ENCODE measurements around the gene FRMD4A.
"Not testable (repeated sequence)": the region's sequence is repeated elsewhere in the genome, so short reads cannot be mapped to it uniquely, and the experiment has no call there.

The FRMD4A gene

DNA sequence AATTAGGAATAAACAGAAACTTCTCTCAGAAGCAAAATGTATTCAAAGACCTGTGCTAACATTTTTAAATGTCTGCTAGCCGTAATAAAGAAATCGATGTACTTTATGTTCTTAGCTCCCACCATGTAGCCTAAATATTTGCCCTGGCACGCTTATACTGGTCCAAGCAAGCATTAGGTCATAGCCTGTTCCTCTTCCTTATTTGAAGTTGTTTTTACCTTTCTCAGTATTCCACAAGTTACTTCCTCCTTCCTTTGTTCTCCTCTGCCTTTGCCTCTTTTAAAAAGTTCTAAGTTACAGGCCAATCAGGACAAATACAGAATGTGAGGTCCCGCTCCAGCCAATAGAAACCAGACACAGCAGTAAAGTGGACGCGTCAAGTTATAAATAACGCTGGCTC is 288.7 kb downstream of the FRMD4A start:
- DNase-seq = not testable (repeated sequence)

DNA sequence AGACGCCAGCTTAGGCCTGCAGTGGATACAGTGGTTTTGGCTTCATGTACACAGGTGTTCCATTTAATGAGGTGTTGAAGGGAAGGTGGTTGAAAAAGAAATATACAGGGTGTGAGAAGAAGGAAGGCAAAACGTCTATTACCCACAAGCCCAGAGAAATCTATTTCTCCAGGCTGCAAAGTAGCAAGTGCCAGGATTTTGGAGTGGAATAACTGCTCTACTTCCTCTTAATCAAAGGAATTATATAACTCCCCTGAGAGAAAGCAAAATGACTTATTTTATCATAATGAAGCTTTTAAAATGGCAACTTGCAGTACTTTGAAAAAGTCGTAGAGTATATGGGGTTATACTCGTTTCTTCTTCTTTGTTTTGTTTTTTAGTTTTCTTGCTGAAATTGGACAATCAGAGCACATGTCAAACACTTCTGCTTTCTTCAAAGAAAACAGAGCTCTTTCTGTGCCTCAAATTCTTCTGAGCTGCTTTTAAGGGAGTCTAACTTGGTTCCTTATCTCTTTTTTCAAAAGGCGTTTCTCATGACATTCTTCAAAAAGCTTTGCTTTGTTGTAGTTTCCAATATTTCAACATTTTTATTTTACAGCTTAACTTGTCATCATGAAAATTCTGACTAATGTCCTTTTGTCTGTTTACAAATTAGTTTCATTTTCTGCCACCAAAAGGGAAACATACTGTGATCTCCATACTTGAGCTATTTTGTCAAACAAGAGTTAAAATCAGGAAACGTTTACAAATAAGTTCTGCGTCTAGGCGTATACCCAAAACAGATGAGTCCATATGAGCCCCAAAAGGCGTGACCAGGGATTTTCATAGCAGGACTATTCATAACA is 289.7 kb downstream of the FRMD4A start:
- DNase-seq = no peak

DNA sequence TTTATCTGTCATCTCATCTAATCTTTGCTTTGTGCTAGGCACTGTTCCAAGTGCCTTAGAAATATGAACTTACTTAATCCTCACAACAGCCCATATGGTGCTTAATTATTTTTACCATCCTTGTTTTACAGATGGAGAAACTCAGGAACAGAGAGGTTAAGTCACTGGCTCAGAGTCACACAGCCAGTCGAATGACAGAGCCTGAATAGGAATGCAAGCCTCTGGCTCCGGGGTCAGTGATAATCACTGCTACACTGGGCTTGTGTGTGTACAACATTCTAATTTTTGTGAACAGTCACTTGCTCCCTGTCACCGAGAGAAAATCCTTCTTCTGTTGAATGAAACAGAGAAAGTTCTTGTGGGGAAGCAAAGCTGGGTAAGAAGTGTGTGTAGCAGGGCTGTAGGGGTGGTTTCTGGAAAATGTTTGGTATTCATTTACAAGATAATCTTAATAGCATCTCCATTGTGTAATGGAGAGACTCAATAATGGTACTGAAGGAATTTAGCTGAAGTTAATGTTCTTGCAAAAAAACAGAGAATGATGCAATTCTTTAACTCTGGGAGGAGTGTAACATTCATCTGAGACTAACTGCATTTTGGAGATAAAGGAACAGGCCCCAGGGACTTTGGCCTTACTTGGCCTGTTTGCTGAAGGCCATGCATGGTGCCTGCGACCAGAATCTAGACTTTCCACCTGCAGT is 290.6 kb downstream of the FRMD4A start:
- no peak for DNase-seq

DNA sequence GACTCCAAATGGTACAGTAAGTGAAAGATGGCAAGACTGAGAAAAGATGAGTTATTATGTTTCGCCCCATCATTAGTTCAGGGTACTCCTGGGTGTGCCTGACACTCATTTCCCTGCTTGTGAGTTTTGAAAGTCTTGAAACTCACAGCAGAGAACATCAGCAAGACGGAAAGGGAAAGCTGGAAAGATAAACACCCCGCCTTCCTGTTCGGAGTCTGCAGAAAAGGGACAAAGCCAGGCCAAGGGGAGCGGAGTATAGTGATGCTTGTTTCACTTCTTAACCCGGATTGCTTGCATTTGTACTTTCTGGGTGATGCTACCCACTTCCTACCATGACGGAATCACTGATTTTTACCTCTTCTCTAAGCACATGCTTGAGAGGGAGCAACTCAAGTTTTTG is 294.5 kb downstream of the FRMD4A start:
- DNase-seq = no peak

DNA sequence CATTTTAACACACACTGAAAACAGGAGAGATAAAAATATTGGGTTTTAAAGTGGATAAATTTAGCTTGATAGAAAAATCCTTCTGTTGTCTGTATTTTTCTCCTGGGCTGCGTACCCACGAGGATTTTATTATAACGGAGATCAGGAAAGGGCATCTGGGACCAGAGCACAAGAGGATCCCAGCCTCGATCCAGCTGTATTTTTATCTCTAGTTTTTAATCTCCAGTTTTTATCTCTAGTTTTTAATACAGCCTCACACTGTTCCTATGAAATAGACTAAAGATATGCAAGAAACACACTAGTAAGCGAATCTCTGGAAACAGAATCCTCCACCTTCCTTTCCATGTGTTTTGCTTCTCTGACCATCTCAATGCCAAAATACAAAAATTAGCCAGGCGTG is 295.2 kb downstream of the FRMD4A start:
- DNase-seq = no peak

DNA sequence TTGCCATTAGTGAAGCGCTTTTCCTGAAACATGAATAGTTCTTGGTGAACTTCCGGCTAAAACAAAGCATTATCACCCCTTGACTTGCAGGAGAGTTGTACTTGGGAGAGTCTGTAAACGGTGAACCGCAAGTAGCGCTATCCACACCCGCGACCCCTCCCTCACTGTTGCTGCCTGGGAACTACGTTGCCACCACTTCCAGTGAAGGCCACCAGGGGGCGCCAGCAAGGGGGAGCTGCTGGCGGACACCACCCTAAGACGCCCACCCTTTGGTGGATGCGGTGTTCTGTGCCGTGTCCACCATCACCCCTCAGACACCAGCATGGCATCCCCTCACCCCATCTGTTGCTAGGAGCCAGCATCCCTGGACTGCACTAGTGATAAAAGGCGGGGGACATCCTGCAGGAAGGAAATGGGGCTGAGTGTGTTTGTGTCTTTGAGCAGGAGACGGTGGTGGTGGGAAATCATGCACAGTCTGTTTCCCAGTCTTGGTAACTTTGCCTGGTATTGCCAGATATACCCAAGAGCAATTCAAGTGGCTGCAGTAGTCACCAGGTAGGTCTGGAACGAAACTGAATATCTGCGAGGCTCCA is 298.2 kb downstream of the FRMD4A start:
- DNase-seq = peak; percentile 60

DNA sequence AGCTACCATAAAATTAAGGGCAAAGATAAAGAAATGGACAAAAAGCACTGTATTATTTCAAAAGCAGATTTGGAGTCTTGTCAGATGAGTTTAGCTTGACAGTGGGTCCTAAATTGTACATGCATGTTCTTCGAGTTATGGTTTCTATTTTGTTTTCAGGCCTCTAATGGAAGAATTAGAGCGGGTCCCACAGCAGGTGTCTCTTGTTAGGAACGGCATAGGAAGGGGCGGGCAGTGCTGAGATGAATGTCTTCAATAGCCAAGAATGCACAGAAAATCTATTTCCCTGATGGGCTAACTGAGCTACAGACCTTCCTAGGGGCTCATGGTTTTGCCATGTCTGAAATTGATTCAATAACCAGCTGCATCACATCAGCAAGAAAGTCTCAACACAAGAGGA is 304.4 kb downstream of the FRMD4A start:
- DNase-seq = no peak

DNA sequence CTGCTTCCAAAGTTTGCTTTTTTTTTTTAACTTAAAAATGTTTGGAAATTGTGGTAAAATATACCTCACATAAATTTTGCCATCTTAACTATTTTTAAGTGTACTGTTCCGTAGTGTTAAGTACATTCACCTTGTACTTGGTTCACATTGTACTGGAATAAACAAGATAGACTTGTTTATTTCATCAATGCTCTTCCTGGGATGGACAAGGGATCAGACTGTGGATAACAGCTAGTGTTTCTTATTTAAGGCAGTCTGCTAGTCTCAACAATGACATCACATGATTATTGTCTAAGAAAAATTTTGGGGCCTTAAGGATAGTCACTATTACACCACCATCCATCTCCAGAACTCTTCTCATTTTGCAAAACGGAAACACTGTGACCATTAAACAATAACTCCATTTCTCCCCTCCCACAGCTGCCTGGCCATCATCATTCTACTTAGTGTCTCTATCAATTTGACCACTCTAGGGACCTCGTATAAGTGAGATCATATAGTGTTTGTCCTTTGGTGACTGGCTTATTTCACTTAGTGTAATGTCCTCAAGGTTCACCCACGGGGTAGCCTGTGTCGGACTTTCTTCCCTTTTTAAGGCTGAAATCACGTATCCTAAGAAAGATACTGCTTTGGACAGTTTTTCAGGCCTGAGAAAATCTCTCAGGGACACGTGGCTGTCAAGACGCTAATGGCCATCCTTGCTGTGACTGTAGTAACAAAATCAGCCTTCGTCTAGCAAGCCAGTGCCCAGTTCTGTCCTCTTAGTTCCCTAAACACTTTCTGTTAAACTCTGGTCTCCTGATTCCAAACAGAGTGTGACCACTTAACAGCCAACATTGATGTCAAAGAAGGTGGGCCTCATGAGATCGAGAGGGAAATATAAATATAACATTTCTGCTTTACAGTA is 305.2 kb downstream of the FRMD4A start:
- DNase-seq = no peak

DNA sequence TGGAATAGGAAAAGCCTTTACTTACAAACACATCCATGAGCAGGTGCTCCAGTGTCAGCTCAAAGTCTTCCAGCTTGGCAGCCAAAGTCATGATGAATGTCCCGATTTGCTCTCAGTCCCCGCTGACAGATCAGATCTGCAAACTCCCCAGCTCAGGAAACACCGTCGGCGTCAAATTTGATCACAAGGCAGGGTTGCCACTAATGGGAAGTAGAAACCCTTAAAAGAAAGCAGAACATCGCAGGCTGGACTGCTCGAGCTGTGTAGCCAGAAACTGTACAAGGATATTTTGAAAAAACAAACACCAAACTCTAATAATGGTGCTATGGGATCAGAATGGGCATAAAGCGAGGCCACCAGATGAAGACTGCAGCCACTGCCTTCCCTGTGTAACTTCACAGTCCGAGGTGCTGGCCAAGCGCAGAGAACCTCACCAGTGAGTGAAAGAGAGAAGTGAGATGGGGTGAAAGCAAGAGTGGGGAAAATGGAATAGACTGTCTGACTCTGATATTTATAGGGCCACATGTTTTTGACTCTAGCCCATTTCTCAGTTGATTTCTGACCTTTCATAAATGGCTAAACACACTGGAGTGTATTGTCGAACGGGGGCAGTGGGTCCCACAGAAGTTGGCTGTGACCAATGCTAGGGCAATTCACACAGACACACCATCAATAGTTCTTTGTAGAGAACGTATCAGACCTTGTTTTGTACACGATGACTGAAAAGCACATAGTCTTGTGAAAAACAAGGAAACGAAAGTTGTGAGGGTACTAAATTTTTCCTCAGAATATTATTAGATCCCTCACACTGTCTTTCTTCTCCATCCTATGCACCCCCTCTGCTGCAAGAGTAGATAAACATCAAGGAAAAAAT is 306.2 kb downstream of the FRMD4A start:
- no peak for DNase-seq

DNA sequence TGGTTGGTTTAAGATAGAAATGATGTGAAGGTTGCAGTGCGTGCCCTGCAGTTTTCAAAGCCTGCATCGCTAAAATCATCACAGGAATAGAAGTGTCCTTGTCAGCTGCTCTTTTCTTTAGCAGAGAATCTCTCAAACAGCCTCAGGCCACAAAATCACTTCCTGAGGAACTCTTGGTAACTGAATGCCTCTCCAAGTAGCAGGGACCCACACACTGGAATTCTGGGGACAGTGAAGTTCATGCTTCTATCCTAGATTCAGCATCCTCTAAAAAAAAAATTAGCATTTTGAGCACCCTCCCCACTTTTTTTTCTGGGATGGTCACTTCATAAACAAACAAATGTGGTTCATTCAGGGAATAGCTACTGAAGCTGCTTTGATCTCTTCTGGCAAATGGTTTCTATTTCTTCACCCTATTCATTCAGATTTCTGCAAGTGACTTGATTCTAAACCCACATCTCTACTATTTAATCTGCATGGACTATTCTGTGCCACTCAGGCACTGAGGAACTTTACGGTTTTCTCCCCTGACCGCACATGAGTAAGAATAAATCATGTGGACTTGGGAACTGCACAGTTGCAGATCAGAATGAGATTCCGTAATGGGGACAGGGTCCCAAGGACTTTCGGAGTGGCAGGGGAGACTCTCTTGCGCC is 306.9 kb downstream of the FRMD4A start:
- no peak for DNase-seq

DNA sequence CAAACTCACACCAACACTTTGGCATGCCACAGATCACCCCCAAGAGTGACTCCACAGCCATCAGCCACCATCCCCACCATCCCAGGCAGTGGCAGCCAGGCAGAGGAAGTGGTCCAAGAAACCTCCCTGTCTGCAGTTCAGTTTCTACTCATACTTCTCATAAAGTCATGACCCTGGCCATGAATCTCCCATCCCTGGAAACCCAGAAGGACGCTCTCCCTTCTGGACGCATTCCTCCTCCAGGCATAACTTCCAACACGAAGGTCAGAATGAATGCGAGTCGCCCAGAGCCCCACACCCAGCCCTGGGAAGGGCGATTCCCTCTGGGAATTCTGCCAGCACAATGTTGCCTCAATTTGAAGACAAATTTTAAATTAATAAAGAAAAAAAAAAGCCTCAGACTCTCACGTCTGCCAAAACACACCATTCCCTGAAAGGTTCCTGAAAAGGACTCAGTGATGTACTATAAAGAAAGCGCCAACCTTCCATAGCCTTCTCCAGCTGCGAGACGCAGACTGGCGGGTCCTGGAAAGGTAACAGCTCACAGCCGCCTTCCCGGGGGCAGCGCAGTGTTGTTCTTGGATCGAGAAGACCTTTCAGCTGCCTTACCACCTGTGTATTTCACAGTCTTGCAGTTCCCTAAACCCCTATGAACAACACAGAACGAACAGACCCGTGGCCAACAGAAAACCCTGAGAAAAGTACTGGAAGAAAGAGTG is 307.6 kb downstream of the FRMD4A start:
- DNase-seq = no peak

DNA sequence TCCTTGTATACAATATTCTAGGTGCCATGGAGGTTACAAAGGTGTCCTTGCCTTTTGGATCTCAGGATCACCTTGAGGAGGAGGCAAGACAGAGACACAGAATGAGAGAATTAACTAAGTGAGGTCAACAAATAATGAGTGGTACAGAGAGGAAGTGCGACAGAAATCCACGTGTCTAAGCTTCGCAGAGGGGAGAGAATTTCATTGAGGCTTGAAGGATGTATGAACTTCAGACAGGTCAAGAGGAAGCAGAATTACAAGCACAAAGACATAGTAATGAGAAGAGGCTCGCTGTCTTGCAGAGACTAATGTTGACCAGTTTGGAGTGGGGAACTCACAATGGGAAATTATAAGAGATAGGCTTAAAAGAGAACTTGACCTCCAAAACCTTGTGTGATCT is 308.7 kb downstream of the FRMD4A start:
- DNase-seq = no peak

DNA sequence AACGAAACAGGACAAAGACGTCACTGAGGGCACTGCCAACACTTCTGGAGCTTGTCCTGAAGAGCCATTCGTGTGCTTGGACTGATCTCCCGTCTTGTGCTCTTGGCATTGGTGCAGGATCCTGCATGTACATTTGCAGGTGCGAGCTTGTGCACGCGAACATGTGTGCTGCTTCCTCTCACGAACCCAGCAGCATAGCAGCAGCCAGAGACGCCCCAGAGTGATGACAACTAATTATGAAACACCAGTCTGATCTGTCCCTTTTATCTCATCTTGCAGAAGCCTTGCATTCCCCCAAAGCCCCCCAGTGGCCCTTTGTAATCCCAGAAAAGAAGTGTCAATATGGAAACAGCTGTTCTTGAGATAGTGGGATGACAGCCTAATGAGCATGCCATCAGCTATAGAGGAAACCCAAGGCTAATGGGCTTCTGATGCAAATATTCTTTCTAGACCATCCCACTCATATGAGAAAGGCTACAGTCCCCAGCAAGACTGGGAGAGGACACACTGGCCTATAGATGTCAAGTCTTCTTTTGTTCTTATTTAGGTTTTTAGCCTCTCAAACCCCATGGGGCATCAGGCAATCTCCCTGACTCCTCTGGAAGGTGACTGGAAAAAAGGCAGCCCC is 310.6 kb downstream of the FRMD4A start:
- DNase-seq = no peak

DNA sequence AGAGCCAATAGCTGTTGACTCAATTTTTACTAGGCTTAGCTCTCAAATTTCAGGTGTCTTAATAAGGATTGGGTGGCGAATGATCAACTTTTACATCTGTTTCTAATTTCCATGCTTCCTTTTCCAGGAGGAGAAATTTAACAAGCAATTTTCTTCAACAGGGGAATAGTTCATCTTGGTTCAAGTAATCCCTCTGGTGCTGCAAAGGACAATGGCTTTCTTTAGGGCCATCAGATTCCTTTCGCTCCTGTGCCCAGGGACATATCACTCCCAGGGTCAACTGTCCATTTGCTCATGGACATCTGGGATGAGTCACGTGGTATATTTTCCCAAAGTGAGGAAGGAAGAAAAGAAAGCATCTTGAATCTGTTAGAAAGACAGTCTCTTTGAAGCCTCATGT is 313.3 kb downstream of the FRMD4A start:
- no peak for DNase-seq

DNA sequence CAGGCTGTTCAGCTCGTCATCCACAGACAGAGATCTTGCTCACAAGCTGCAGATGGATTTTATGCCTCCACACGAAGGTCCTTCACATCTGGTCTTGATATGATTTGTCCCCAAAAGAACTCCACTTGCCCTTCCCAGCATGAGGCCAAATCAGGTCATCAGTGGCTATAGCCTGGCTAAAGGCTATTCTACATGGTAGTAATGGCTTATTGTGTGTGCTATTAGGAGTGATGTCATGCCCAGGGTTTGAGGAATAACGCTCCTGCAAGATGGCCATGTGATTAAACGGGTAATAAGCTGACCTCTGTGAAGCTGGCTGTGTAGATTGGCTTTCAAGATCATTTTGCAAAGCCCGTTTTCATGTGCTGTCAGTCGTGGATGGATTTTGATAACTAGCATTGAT is 313.8 kb downstream of the FRMD4A start:
- no peak for DNase-seq

DNA sequence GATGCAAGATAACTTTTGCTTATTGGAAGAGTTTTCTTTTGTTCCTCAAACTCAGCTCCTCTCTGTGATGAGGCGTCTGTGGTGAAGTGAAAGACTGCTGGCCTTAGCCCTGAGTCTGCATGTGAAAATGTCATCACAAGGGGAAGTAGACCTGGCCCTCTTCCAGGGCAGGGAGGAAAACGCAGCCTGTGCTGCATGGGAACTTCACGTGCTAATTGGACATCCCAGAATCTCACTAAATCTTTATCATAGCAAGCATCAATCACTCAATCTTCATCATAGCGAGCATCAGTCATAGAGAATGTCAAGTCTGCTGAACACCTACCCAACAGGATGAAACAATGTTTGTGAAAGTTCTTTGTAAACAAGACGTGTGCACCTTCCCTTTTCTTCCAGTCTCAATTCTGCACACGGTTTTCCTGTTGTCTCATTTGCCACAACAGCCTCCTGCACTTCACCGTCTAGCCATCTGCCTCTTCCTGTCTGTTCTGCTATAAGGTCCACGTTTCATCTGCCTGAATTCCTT is 314.6 kb downstream of the FRMD4A start:
- DNase-seq = no peak

DNA sequence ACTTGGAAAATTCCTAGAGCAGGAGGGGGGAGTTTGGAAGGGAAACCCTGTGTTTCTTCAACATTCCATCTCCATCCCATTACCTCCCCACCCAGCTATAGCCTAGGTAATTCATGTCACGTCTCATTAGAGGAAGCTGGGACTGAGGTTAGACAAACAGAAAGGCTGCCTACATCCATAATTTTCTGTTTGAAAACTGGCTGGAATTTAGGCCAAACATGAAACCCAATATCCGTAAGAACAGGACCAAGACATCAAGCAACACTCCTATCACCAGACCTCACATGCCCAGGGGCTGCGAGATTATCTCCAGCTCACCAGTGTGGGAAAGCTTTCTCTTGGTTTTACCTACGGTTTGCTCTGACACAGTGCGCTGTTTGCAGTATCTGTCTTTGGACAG is 316.3 kb downstream of the FRMD4A start:
- DNase-seq = no peak

DNA sequence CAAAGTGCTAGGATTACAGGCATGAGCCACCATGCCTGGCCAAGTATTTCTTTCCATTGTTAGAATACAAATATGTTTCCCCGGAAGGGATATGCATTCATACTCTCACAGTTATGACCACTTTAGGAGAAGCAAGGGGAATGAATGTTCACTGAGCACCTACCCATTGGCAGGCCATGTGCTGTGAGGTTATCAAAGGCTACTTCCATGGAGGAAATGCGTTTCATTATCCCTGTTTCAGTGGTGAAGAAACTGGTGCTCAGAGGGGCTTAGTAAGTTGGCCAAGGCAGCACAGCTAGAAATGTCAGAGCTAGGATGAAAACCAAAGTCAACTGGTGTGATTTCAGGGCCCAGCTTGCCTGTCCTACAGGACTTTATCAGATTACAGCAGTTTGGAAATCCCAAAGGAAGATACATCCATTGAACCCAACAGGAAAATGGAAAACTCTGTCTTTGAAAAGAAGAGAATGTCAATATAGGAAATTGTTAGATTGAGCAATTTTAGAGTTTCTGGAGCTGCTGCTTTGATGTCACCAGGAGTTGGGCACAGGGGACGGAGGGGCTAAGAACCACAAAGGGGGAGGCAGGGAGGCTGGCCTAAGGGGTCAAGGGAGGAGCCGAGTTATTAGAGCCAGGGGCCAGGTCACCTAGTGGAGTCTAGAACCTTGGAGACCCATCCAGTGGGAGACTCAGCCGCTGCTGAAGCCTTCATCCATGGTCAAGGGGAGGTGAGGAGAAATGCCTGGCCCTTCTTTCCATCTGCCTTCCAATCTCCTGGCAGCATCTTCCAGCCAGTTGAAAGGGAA is 319.8 kb downstream of the FRMD4A start:
- DNase-seq = no peak

DNA sequence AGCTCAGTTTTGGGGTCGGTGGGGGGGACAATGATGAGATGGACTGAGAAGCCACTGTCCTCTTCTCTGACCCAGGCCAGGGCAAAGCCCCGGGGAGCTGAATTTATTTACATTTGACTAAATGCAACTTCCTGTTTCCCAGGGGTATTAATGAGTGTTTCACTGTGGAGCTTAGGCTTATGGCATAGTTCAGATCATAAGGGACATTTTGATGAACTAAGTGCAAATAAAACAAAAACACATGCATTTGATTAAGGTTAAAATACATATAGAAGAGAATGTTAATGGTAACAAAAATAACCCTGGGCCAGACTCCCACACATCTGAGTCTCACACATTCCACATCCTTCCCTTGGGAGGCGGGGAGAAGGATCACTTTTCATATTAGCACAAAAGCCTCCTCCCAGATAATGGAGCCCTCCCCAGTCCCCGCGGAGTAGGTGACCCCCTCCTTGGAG is 320.6 kb downstream of the FRMD4A start:
- DNase-seq = no peak

All from stimulated activated CD4-positive, alpha-beta T cell treated with anti-CD3 and anti-CD28 coated beads, Interleukin-4, amount 100 ng/mL, for 1 hour (primary cell).